ENCODE measurements around the gene CD93.

Gene CD93

DNA sequence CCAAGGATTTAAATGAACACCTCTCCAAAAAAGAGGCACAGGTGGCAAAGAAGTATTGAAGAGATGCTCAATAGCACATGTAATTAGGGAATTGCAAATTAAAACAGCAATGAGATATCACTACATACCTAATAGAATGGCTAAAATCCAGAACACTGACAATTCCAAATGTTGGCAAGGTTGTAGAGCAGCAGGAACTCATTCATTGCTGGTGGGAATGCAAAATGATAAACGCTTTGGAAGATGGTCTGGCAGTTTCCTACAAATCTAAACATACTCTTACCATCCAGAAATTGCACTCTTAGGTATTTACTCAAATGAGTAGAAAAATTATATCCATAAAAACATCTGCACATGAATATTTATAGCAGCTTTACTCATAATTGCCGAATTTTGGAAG is 17.0 kb downstream of the CD93 start:
- DNase-seq = no peak
- in situ Hi-C loops (cut with HindIII; ENCODE audit: low pct_ligation_motif_present, low pct_unique_long_range_greater_than_20kb, low sequenced_read_pairs) = no loop called here

DNA sequence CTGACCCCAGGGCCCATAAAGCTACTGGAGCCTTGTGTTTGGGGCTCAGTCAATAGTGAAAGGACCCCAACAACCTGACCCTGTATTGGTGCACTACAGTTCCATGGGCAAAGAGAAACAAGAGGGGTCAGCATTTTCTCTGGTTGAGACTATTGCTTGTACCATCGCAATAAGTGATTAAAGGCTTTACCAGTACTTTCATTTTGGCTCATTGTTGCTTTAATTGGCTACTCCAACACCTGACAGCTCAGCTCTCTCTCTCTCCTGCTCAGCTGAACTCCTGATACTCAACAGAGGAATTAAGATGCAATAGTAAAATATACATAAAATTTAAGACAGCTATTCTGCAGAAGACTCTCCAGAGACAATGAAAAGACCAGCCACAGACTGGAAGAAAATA is 17.8 kb downstream of the CD93 start:
- in situ Hi-C loops (cut with HindIII; ENCODE audit: low pct_ligation_motif_present, low pct_unique_long_range_greater_than_20kb, low sequenced_read_pairs) = no loop called here
- no peak for DNase-seq

DNA sequence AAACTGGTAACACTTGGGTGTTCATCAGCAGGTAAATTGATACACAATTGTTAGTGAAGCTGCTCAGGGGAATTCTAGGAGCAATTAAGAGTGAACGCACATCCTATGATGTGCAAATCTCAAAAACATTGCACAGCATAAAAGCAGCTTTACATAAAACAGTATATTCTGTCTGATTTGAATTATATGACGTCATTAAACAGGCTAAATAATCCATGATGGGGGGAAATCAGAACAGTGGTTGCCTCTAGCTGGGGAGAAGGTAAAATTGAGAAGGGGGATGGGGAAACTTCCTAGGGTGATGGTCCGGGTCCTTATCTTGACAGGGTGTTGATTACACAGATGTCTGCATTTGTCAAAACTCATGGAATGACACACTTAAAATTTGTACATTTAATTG is 19.4 kb downstream of the CD93 start:
- in situ Hi-C loops (cut with HindIII; ENCODE audit: low pct_ligation_motif_present, low pct_unique_long_range_greater_than_20kb, low sequenced_read_pairs) = no loop called here

DNA sequence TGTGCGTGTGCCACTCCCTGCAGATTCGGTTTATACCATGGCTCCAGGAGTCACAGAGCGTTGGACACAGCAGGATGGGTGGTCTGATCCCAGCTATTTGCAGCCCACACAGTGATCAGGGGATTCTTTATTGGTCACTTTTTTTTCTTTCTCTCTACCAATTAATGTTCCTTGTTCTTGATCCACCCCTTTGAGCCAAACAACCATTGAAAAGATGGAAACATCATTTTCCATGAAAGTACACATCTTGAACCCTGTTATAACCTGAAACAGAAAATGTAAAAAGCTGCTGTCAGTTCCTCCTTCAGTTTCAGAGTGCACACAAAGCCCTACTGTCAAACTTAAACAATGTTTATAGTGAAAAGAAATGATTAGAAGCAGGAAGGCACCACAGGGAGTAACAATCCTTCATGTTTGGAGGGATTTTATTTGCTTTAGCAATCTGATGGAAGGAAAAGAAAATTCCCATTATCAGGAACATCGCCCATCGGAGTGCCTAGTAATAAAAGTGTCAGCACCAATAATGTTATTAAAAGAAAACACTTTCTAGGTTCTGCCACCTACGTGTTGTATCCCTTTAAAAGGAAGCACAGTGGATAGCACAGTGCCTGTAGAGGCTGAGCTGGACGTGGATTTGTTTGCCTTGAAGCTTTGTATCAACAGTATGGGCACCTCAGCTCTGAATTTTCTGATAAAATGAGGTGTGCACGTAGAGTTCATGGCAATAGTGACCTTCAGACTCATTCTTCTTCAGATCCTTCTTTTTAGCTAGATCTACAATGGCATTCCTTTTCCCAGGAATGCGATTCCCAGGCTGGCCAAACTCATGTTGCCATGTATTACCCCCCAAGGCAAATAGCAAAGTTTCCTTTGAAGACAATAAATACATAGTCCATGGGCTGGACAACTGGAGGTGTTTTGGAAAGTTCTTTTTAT is 20.6 kb downstream of the CD93 start:
- DNase-seq = no peak
- in situ Hi-C loops (cut with HindIII; ENCODE audit: low pct_ligation_motif_present, low pct_unique_long_range_greater_than_20kb, low sequenced_read_pairs) = no loop called here

More for the DNA sequence above, 19.4 kb downstream of the CD93 start:
- no peak for DNase-seq

DNA sequence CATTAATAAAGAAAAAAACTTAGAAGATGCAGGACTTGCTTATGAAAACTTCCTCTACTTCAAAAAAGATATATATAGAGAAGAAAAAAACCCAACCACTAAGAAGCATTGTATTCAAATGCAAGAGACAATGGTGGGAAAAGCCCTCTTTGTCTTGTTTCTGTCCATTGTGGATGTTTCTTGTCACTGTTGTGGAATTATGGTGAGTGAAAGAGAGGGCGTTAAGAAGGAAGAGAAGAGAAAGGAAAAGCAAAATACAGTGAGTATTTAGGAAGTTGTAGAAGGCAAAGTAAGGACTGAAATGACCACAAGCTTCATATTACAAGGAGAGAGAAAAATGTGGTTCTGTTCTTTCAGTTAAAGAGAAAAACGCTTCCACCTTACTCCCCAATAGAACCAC is 22.5 kb downstream of the CD93 start:
- in situ Hi-C loops (cut with HindIII; ENCODE audit: low pct_ligation_motif_present, low pct_unique_long_range_greater_than_20kb, low sequenced_read_pairs) = no loop called here
- DNase-seq = no peak

DNA sequence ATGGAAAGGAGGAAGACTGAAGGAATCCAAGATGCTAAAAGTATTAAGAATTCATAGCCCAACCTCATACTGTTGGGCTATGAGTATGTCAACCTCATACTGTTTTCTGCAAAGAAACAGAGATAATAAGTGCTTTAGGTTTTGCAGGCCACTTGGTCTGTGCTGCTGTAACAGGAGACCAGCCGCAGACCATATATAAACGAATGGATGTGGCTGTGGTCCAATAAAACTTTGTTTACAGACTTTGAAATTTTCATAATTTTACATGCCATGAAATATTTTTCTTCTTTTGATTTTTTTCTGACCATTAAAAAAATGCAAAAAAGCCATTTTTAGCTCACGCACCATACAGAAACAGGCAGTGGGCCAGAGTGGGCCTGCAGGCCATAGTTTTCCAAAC is 23.0 kb downstream of the CD93 start:
- DNase-seq = no peak
- in situ Hi-C loops (cut with HindIII; ENCODE audit: low pct_ligation_motif_present, low pct_unique_long_range_greater_than_20kb, low sequenced_read_pairs) = no loop called here

DNA sequence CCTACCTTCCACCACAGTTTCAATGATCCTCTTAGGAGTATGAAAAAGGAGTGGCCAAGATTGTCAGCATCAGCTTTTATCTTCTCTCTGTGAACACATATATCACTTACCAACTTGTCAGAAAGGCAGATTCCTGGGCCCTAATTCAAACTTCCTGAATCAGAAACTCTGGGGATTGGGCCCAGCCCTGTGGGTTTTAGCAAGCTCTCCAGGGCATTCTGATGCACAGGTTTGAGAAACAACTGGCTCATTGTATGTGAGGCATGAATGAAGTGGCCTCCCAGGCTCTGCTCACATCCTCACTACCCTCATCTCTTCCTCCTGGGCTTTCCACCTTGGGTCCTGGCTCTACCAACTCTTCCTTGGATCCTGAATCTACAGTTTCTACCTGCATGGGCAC is 23.5 kb downstream of the CD93 start:
- in situ Hi-C loops (cut with HindIII; ENCODE audit: low pct_ligation_motif_present, low pct_unique_long_range_greater_than_20kb, low sequenced_read_pairs) = no loop called here
- DNase-seq = no peak

DNA sequence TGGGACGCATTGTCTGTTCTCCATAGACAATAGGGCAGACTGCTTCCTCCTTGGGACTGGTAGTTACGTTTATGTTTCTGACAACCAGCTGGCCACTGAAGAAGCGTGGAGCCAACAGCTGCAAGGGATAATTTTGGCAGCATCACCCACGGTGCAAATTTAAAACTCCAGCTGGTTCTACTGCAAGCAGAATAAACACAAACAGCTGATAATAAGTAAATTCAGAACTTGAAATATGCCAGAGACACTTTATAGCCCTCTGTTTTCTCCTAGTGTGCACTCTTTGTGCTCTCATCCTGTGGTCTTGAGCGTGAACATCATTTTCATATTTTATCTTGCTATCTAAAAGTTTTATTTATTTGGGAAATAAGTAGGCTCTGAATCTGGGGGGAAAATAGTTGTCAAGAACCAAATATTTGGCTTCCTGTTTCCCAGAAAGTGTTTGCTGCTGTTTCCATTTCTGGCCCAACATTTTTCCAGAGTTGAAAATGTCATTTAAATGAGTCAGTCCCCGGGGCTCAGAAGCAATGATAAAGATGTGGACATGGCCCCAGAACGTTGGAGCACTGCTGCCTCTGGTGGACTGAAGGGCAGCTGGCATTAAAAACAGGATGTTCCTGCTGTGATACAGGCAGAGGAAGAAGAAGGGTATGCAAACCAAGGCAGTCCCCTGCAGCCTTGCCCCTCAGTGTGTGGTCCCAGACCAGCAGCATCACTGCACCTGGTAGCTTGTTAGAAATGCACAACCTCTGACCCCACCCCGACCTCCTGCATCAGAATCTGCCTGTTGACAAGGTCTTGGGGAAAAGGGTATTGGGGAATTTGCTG is 24.2 kb downstream of the CD93 start:
- in situ Hi-C loops (cut with HindIII; ENCODE audit: low pct_ligation_motif_present, low pct_unique_long_range_greater_than_20kb, low sequenced_read_pairs) = no loop called here
- peak; percentile 51 for DNase-seq

DNA sequence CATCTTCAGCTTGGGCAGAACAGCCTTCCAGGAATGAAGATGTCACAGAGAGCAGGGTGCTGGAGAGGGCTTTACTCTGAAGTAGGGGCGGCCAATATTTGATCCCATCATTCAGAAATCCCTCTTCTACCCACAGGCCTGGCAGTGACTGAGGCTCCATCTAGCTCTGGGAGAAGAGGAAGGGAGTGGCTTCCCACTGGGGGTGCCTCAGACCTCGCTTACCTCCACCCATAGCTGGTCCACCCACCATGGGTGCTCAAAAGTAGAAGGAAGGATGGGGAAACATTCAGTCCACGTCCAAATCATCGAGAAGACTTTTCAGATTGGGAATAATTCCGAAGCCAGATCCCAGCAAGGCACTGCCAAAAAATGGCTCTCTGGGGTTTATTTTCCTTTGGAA is 24.9 kb downstream of the CD93 start:
- in situ Hi-C loops (cut with HindIII; ENCODE audit: low pct_ligation_motif_present, low pct_unique_long_range_greater_than_20kb, low sequenced_read_pairs) = no loop called here
- no peak for DNase-seq

DNA sequence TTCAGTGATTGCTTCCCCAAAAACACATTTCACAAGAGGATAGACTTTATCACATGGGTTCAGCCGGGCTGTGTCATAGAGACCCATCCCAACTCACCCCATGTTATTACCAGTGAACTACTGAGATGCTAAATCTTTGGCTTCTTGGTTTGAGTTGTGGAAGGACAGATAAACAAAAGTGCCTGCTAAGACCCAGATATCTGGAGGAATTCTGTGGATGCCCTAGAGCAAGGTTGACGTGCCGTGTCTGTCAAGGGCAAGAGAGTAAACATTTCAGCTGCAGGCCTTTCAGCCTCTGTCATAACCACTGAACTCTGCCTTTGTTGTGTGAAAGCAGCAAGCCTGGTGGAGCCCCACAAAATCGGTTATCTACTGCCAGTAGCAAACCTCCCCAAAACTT is 25.5 kb downstream of the CD93 start:
- in situ Hi-C loops (cut with HindIII; ENCODE audit: low pct_ligation_motif_present, low pct_unique_long_range_greater_than_20kb, low sequenced_read_pairs) = no loop called here
- no peak for DNase-seq

DNA sequence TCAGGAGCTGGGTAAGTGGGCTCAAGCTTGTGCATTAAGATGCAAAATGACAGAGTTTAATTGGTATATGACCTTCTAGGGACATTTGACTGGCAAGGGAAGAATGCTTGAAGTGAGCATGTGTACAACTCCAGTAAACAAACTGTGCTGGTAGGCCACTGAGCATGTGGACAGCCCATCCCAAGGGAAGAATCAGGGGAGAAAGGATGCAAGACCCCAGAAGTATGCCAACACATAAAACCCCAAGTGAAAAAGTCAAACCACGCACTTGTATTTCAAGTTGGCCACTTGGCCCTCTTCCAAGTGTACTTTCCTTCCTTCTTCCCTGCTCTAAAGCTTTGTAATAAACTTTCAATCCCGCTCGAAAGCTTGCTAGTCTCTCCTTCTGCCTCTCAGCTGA is 26.3 kb downstream of the CD93 start:
- in situ Hi-C loops (cut with HindIII; ENCODE audit: low pct_ligation_motif_present, low pct_unique_long_range_greater_than_20kb, low sequenced_read_pairs) = no loop called here
- DNase-seq = no peak

DNA sequence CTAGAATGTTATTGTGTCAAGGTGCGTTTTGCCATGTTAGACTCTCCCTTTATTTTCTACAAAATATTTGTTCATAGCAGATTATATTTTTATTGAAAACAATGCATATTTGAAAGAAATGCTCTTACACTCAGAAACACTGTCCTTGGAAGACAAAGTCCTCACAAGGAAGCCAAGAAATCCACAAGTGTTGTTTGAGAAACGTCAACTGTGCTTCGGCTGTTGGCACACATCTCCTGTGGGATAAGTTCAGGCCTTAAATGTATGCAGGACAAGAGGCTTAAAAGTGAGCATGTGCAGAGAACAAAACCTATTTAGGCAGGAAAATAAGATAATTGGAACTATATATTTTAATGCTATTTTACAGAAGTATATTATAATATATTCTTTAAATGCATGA is 27.1 kb downstream of the CD93 start:
- in situ Hi-C loops (cut with HindIII; ENCODE audit: low pct_ligation_motif_present, low pct_unique_long_range_greater_than_20kb, low sequenced_read_pairs) = no loop called here
- no peak for DNase-seq

DNA sequence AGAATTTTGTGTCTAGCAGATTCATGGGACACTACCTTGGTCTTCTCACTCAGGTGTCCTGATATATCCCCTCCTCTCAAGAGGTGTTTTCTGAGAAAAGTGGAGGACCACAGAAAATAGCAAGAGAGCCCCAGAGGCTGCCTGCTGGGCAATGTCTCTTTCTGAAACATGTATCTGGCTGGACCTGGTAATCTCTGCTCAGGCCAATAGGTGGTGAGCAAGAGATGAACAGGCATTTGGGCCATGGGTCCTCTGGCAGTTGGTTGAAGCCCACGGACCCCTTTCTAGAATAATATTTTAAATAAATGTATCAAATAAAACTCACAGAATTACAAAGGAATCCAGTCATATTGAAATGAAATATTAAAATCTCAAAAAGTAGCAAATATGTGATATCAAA is 27.9 kb downstream of the CD93 start:
- DNase-seq = peak; percentile 1
- in situ Hi-C loops (cut with HindIII; ENCODE audit: low pct_ligation_motif_present, low pct_unique_long_range_greater_than_20kb, low sequenced_read_pairs) = no loop called here

DNA sequence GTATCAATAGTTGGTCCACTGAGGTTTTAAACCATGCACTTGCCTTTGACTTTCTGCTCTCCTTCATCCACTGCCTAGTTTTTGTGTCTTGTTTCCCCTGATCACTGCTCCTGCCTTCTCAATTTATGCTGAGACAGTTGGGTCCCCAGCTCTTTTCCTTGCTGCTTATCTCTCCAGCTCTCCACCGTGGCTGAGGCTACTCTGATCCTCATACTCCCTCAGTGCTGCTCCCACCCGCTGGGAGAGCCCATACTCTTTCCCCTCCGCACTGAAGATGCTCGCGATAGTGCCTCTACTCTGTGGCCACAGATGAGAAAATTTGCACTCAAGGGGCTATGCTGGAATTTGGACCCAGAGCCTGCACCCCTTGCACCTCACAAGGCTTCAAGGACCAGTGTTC is 33.2 kb downstream of the CD93 start:
- in situ Hi-C loops (cut with HindIII; ENCODE audit: low pct_ligation_motif_present, low pct_unique_long_range_greater_than_20kb, low sequenced_read_pairs) = no loop called here
- DNase-seq = no peak

DNA sequence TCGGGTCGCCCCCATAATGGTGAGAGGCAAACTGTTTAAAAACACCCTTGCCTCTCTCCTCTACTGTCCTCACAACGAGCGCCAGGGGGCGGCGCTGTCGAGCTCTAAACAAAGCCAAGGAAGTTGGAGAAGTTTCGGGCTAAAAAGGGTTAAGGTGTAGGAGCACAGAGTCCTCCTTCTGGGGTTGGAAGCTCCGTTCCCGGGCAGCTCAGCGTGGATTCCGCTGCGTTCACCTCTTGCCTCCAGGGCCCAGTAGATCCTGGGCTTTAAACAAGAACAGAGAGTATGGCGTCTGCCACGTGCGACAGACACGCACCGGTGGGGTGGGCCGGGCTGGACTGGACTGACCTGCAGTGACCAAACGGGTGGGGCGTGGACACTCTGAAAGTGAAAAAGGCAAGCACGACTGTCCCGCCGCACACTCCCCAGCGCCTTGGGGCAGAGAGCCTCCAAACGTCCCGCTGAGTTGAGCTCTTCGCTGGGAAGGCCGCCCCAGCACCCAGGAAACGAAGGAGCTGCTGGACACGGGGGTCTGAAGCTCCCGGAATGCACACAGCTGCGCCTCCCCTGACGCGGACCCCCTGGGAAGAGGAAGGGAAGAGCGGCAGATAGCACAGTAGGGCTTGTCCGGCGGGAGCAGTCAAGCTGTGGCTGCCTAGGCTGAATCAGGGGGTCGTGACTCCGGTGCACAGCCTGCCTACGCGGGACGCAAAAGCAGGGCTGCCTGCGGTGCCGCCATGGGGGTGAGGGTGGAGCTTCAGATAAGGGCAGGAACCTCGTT is 35.1 kb downstream of the CD93 start:
- in situ Hi-C loops (cut with HindIII; ENCODE audit: low pct_ligation_motif_present, low pct_unique_long_range_greater_than_20kb, low sequenced_read_pairs) = no loop called here
- peak; percentile 62 for DNase-seq

DNA sequence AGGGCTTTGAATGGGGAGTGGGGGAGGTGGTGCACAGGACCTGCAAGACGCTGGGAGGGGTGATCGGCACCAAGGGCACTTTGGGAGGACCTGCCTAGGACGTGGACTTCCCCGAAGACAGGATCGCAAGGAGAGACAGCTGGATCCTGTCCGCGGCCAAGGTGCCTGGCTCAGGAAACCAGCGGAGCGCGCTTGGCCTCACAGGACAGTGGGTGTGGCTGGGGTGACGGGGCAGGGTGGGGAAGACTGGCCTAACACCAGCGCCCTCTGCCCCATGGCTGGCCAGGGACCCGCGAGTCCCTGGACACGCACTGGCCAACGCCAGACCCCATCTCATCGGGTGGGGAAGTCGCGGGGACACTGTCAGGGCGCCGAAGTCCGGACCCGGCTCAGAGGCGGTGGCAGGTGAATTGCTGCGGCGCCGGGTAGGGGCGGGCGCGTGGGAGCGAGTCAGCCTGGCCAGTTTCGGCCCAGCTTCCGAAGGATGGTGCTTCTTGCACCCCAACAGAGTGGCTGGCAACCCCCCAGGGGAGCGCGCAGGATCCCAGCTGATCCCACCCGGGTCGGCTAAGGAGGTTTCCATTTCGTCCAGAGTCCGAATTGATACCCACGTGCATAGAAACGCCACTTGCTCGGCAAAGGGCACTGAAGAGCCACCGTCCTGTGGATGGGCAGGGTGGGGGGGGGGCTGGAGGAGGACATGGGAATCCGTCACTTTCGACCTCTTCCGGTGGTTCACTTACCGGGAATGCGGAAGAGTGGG is 35.9 kb downstream of the CD93 start:
- in situ Hi-C loops (cut with HindIII; ENCODE audit: low pct_ligation_motif_present, low pct_unique_long_range_greater_than_20kb, low sequenced_read_pairs) = no loop called here
- peak; percentile 46 for DNase-seq

DNA sequence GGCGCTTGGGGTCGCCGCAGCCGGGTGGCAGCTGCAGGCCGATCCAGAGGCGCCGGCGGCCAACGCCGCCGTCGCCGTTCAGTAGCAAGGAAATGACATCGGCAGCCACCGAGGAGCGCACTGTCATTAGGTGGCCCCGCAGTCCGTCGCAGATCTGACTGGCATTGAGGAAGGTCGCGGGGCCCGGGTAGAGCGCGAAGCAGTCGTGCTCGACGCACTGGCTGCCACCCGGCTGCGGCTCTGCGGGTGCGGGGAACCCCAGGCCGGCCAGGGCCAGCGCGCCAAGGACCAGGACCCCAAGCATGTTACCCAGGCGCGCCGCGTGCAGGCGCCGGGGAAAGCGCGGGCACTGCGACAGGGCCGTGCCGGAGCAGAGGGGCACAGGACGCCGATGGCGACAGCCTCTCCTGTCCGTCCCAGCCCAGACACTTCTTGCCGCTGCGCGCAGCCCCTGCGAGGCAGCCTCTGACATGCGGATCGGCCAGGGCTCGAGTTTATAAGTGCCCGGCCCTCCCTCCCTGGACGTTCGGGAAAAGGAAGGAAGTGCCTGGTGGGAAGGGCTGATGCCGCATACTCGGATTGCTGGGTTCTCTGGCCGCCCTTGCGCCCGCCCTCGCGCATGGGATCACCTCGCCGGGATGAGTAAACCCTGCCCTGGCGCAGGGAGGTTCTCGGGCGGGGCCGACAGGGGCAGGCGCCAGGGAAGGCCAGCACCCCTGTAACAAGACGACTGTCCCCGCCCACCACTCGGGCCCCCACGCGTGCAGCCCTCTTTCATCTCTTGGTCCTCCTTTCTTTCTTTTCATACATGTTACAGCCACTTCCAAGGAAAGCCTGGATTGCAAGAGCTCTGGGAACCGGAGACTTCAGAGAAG is 36.7 kb downstream of the CD93 start, which contains the start of gene THBD:
Gene THBD (minus strand): TSS at position 472 of the 875 bp plus-strand sequence. CDS start 168 bp downstream, at position 304.
- in situ Hi-C loops (cut with HindIII; ENCODE audit: low pct_ligation_motif_present, low pct_unique_long_range_greater_than_20kb, low sequenced_read_pairs) = no loop called here
- DNase-seq = peak; percentile 76
